Ishikawa (cell line): ENCODE results near the gene CTNNA3.

Experiments used
- CEBPB ChIP-seq: IDR thresholded peaks from 2 replicates; pipeline ENCODE4 v1.6.1; 2012
- CREB1 ChIP-seq: IDR thresholded peaks from 2 replicates; pipeline ENCODE4 v1.6.1; 2012; ENCODE audit warnings: low read depth
- EGR1 ChIP-seq: IDR thresholded peaks from 2 replicates; pipeline ENCODE4 v1.6.1; 2012
- EP300 ChIP-seq: IDR thresholded peaks from 2 replicates; pipeline ENCODE4 v1.6.1; 2012; ENCODE audit warnings: borderline replicate concordance
- FOXM1 ChIP-seq: IDR thresholded peaks from 2 replicates; pipeline ENCODE4 v1.6.1; 2012; ENCODE audit warnings: low read depth, borderline replicate concordance
- MAX ChIP-seq: IDR thresholded peaks from 2 replicates; pipeline ENCODE4 v1.6.1; 2012
- NFIC ChIP-seq: IDR thresholded peaks from 2 replicates; pipeline ENCODE4 v1.6.1; 2012
- RAD21 ChIP-seq: IDR thresholded peaks from 2 replicates; pipeline ENCODE4 v1.6.1; 2012; ENCODE audit warnings: low read depth
- REST ChIP-seq: IDR thresholded peaks from 2 replicates; pipeline ENCODE4 v1.6.1; 2012; ENCODE audit warnings: low read depth, mild to moderate bottlenecking
- TAF1 ChIP-seq: IDR thresholded peaks from 2 replicates; pipeline ENCODE4 v1.6.1; 2012; ENCODE audit warnings: low read depth, mild to moderate bottlenecking
- TCF12 ChIP-seq: IDR thresholded peaks from 2 replicates; pipeline ENCODE4 v1.6.1; 2012; ENCODE audit warnings: low read depth
- TEAD4 ChIP-seq: IDR thresholded peaks from 2 replicates; pipeline ENCODE4 v1.6.1; 2012
- USF1 ChIP-seq: IDR thresholded peaks from 2 replicates; pipeline ENCODE4 v1.6.1; 2012
- YY1 ChIP-seq: IDR thresholded peaks from 2 replicates; pipeline ENCODE4 v1.6.1; 2012; ENCODE audit warnings: low read depth
- ZBTB7A ChIP-seq: IDR thresholded peaks from 2 replicates; pipeline ENCODE4 v1.6.1; 2012; ENCODE audit warnings: low read depth

The CTNNA3 gene

GRCh38 chr10:66006411-66006810, 1689.6 kb downstream of the CTNNA3 start:
- TF ChIP-seq USF1 (no peak), EP300 (no peak), YY1 (no peak), FOXM1 (no peak), CEBPB (no peak), NFIC (no peak), MAX (no peak), REST (no peak), EGR1 (no peak), RAD21 (no peak), ZBTB7A (no peak), TAF1 (no peak), TCF12 (no peak), CREB1 (no peak), TEAD4 (no peak)

- TF ChIP-seq CREB1 (no peak), MAX (no peak), ZBTB7A (no peak), TAF1 (no peak), RAD21 (no peak), USF1 (no peak)
Observed at GRCh38 chr10:65993451-65993850, 1702.5 kb downstream of the CTNNA3 start.

GRCh38 chr10:65968871-65969270, 1727.1 kb downstream of the CTNNA3 start:
- no peak for TF ChIP-seq TCF12
- TF ChIP-seq ZBTB7A = no peak
- no peak for TF ChIP-seq RAD21
- TF ChIP-seq NFIC = no peak
- TF ChIP-seq CEBPB = no peak
- no peak for TF ChIP-seq CREB1
- no peak for TF ChIP-seq MAX
- no peak for TF ChIP-seq FOXM1
- no peak for TF ChIP-seq TEAD4
- TF ChIP-seq YY1 = no peak
- TF ChIP-seq EGR1 = no peak

GRCh38 chr10:65968437-65968836, 1727.6 kb downstream of the CTNNA3 start:
- TF ChIP-seq REST (no peak), CREB1 (no peak), NFIC (no peak), TAF1 (no peak), TCF12 (no peak), MAX (no peak), ZBTB7A (no peak), USF1 (no peak)

GRCh38 chr10:65964205-65964604, 1731.8 kb downstream of the CTNNA3 start:
- TF ChIP-seq TAF1 (no peak), REST (no peak), CEBPB (no peak), TEAD4 (no peak), RAD21 (no peak), YY1 (no peak), NFIC (no peak), EP300 (no peak)
